HG03439 (cell line): Measurements from ENCODE around the gene MRPL30.
"Not testable (repeated sequence)": the region's sequence is repeated elsewhere in the genome, so short reads cannot be mapped to it uniquely, and the experiment has no call there.

Experiments used
- ATAC-seq: cut with Tn5 transposase; IDR thresholded peaks from one replicate; pipeline ENCODE4 v1.9.1; 2021; ENCODE audit warnings: mild to moderate bottlenecking, moderate library complexity; ENCODE audit not compliant: unreplicated experiment

Gene MRPL30

GRCh38 chr2:99183025-99183424 is 2.0 kb downstream of the MRPL30 start:
- no peak for ATAC-seq

GRCh38 chr2:99184811-99185210 is 3.8 kb downstream of the MRPL30 start:
- ATAC-seq: no peak

DNA sequence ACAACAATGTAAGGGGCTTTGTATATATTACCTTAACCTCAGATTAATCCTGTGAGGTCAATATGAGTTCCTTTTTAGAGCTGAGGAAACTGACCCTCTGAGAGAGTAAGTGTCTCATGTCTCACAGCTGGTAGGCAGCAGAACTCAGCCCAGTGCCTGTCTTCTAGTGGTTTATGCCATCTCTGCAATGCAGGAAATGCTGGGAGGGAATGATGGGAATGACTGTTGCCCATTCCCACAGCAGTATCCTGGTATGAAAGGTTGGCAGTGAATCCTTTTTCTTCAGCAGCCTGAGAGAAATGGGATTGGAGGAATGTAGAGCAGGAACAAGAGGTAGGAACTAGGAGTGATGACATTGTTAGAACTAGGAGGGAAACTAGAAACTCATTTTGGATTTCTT is 6.0 kb downstream of the MRPL30 start:
- no peak for ATAC-seq

- no peak for ATAC-seq
Observed at GRCh38 chr2:99188357-99188756, 7.4 kb downstream of the MRPL30 start.

GRCh38 chr2:99190548-99190947 is 9.6 kb downstream of the MRPL30 start:
- ATAC-seq: no peak

- ATAC-seq: not testable (repeated sequence)
Observed at GRCh38 chr2:99192364-99192763, 11.4 kb downstream of the MRPL30 start.

- ATAC-seq: no peak
Observed at GRCh38 chr2:99198103-99198841, 17.3 kb downstream of the MRPL30 start.

- no peak for ATAC-seq
Observed at GRCh38 chr2:99200076-99200800, 19.3 kb downstream of the MRPL30 start.

DNA sequence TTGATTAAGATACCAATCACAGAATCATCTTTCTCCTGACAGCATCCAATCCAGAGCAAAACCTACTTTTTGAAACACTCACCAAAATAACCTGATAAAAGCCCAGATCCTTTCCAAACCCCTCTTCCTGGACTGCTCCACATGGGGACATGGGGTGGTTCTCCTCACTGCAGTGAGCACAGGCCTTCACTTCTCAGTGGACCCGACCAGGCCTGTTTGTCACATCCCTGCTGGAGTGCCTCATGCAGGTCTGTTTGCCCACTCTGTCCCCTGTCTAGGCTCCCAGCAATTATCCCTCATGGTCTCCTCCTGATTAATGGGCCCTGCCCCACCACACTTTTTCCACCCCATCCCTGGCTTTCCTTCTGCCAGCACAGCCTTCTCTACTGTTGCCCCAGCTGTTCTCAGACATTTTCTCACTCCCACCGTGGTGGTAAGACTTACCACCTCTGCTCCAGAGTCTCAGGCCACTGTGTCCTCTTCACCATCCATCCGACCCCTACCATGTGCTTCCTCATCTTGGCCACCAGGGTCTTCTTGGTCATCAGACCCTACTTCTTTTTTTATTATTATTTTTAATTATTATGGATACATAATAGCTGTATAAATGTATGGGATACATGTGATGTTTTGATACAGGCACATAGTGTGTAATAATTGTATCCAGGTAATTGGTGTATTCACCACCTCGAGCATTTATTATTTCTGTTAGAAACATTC is 21.1 kb downstream of the MRPL30 start:
- ATAC-seq: no peak

DNA sequence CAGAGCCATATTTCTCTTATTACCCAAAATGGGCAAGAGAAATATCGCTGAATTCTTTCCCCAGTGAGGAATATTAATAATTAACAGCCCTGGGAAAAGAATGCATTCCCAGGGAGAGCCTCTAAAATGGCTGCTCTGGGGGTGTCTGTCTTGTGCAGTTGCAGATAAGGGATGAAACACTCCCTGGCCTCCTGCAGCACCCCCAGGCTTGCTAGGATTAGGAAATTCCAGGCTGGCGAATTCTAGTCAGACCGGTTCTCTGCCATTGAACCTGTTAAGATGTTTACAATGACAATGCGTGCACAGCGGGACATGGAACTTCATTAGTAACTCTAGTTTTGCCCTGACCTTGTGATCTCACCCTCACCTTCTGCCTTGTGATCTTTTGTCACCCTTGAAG is 24.5 kb downstream of the MRPL30 start:
- ATAC-seq: no peak

- no peak for ATAC-seq
Observed at GRCh38 chr2:99216096-99216495, 35.1 kb downstream of the MRPL30 start.

DNA sequence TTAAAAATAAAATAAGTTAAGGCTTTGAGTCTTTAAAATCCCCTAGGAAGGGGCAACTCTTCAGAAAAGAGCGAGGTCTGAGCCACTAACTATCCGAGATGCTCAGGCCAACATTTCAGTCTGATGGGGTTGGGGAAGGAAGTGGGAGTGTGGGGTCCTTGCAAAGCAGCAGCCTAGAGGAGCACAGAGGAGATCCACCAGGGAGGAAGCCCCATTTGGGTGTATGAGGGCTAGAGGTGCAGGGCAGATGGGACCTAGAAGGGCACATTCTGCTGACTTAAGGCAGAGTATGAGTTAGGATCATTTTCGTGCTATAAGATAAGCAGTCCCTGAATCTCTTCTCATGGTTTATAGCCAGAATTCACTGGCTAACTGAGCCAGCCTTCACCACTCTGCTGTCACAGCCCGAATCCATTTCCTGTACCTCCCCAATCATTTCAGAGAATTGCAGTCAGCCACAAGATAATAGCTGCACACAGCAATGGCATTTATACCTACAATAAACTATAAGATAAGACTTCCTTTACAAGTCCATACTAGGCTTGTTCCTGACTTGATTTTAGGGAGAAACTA is 37.0 kb downstream of the MRPL30 start:
- ATAC-seq: no peak

DNA sequence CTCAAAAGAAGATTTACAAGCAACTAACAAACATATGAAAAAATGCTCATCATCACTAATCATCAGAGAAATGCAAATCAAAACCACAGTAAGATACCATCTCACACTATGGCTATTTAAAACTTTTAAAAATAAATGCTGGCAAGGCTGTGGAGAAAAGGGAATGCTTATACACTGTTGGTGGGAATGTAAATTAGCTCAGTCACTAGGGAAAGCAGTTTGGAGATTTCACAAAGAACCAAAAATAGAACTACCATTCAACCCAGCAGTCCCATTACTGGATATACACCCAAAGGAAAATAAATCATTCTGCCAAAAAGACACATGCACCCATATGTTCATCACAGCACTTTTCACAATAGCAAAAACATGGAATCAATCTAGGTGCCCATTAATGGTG is 52.2 kb downstream of the MRPL30 start:
- ATAC-seq: not testable (repeated sequence)

DNA sequence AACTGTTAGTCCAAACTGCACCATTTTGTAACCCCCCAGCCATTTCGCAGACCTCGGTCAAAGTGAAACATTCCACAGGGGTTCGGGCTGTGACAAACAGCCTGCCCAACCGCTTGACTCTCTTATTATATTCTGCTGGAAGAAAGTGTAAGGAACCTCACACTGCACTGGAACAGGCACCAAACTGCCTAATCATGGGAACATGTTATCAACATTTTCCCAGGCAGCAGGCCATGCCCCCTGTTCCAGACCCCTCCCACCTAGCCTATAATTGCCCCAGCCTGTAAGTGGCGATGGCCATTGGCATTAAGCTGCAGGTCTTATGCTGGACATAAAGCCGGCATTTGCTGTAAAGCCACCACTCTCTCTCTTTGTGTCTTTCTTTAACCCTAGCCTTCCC is 57.6 kb downstream of the MRPL30 start:
- no peak for ATAC-seq

DNA sequence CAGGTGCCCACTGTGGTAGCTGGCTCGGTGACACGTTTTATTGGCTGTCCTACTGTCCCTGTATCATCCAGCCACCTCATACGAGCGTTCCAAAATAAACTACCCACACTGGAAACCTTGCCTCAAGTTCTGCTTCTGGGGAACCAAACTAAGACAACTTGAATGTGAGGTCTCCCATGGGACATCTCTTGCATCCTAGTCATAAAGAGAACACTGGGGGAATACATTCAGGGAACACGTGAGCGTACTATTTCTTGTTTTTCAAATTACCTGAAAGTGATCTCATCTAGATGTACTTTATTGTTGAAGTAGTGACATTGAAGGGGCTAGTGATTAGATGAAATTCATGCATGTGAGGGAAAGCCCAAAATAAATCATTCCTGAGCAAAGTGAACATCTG is 59.4 kb downstream of the MRPL30 start:
- ATAC-seq: no peak

GRCh38 chr2:99242151-99242550 is 61.2 kb downstream of the MRPL30 start:
- no peak for ATAC-seq
